AG10803 (cell line): Measurements from ENCODE around the gene SP1.
A peak's percentile ranks its signal among the peaks of the same experiment; 100 is the strongest.

Experiments used
- DNase-seq: peaks from one replicate; pipeline ENCODE4 v3.0.0; 2010; ENCODE audit warnings: low read depth
- H3K4me3 ChIP-seq: 2 replicates; pipeline ENCODE4 v1.5.1; 2011; ENCODE audit warnings: mild to moderate bottlenecking, low read length, control low read depth
- CTCF ChIP-seq: conservative IDR thresholded peaks from 2 replicates; pipeline ENCODE4 v1.5.1; 2011; ENCODE audit warnings: mild to moderate bottlenecking, low read length, control low read depth, inconsistent platforms

The SP1 gene

DNA sequence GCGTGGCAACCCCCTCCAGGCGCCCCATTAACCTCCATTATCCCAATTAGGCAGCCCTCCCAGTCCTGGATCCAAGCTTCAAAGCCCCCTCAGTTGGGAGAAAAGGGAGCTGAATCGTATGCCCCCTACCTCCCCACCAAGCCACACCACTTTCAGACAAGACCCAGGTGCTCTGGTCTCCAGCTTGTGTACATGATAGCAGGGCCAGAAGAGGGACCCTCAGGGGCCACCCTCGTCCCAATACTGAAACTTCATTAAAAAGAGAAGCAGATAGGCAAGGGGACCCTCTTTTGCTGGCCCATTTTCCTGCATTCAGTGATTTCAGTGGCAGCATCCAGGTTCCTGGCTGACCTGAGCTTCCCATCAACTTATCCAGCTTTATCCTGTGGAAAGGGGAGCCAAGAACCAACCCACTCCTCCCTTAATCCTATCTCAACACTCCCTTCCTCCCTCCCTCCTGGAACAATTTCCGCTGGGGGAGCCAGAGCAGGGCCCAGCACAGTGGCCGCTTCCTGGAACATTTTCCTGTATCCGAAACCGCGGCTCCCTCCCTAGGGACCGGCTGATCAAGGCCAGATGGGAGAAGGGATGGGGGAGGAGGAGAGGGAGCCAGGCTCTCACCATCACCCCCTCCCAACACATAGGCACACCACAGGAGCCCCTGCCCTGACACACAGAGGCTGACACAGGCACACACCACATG is 34.3 kb upstream of the SP1 start:
- H3K4me3 ChIP-seq: peak overlapping the region; percentile 74
- peak; percentile 83 for DNase-seq
- TF ChIP-seq CTCF: peak; percentile 4; the same call in 1 of the 2 replicates

DNA sequence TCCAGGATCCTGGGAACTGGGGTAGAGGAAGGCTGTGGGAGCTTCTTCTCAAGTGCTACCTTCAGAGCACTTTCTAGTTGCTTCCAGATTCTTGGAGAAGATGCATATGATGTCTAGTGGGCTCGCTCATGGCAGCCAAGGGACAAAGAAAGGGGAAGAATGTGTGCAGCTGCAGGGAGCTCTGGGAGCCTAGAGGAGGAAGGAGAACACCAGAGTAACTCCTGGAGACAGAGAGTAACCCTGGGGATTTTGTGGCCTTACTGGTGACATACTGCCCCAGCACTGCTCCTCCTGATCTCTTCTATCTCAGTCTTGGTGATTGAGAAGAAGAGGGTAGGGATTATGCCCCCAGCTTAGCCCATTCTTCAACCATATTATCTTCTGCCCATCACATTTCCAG is 33.5 kb upstream of the SP1 start:
- no peak for TF ChIP-seq CTCF
- DNase-seq: no peak

GRCh38 chr12:53347905-53348304 is 32.1 kb upstream of the SP1 start:
- no peak for TF ChIP-seq CTCF

More for the DNA sequence above, 33.5 kb upstream of the SP1 start:
- no peak overlapping the region for H3K4me3 ChIP-seq

GRCh38 chr12:53352331-53353256 is 27.4 kb upstream of the SP1 start:
- peak; percentile 95 for TF ChIP-seq CTCF
- no peak overlapping the region for H3K4me3 ChIP-seq
- peak; percentile 81 for DNase-seq

More at GRCh38 chr12:53347905-53348304, 32.1 kb upstream of the SP1 start:
- DNase-seq: no peak
- no peak overlapping the region for H3K4me3 ChIP-seq

GRCh38 chr12:53353257-53353655 is 26.7 kb upstream of the SP1 start:
- DNase-seq: no peak
- no peak overlapping the region for H3K4me3 ChIP-seq
- TF ChIP-seq CTCF: no peak

DNA sequence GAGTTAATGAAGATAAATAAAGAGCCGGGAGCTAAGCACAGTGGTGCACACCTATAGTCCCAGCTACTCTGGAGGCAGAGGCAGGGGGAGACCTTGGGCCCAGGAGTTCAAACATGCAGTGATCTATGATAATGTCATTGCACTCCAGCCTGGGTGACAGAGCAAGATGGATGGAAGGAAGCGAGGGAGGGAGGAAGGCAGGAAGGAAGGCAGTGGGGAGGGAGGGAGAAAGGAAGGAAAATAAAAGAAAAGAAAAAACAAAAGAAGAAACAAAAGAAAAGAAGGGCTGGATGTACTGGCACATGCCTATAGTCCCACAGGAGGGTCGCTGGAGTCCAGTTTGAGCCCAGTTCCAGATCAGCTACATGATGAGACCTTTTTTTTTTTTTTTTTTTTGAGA is 24.9 kb upstream of the SP1 start:
- no peak overlapping the region for H3K4me3 ChIP-seq
- DNase-seq: no peak
- no peak for TF ChIP-seq CTCF
